C4-2B (cell line): Measurements from ENCODE around the gene BSG.

ENCODE experiments used
- H3K27ac ChIP-seq: fragments of 450-650 bp; 2 replicates; pipeline ENCODE4 v1.5.1; 2017
- CTCF ChIP-seq: fragments of 450-650 bp; conservative IDR thresholded peaks from 2 replicates; pipeline ENCODE4 v1.5.1; 2017; ENCODE audit warnings: mild to moderate bottlenecking
- ZFX ChIP-seq: fragments of 450-650 bp; IDR thresholded peaks from 2 replicates; pipeline ENCODE4 v1.6.1; 2017

BSG gene

GRCh38 chr19:555474-555808 lies 17.0 kb upstream of the BSG start:
- H3K27ac ChIP-seq, result no peak overlapping the region
- TF ChIP-seq ZFX (no peak), CTCF (no peak)

- TF ChIP-seq ZFX, result no peak
- TF ChIP-seq CTCF, result no peak
- H3K27ac ChIP-seq, result peak overlapping the region; percentile 5; the same call in 1 of the 2 replicates
Measured at GRCh38 chr19:556611-557382, 15.6 kb upstream of the BSG start.

GRCh38 chr19:558770-559439 lies 13.5 kb upstream of the BSG start:
- no peak overlapping the region for H3K27ac ChIP-seq
- TF ChIP-seq CTCF (no peak), ZFX (no peak)

- TF ChIP-seq ZFX, result no peak
- no peak for TF ChIP-seq CTCF
- H3K27ac ChIP-seq, result no peak overlapping the region
Measured at GRCh38 chr19:560121-560520, 12.3 kb upstream of the BSG start.

GRCh38 chr19:566403-566802 lies 6.0 kb upstream of the BSG start:
- TF ChIP-seq CTCF (no peak), ZFX (no peak)
- H3K27ac ChIP-seq, result no peak overlapping the region

- H3K27ac ChIP-seq, result no peak overlapping the region
- TF ChIP-seq ZFX (no peak), CTCF (no peak)
Measured at GRCh38 chr19:566844-567243, 5.6 kb upstream of the BSG start.

GRCh38 chr19:567296-567900 lies 5.0 kb upstream of the BSG start:
- no peak for TF ChIP-seq CTCF
- no peak overlapping the region for H3K27ac ChIP-seq
